ENCODE results near the gene ZNF710.
A peak's percentile ranks its signal among the peaks of the same experiment; 100 is the strongest.

Gene ZNF710

GRCh38 chr15:90063770-90064247, 62.7 kb downstream of the ZNF710 start:
- no peaks in the 10 kb centered on the region for H3K27me3 ChIP-seq (ENCODE audit: control insufficient read depth in 3 of 3, insufficient read depth in 3 of 3, low read depth in 1 of 3, low read length in 3 of 3)
- peak overlapping the region; percentile 5 for H3K27ac ChIP-seq (replicated peaks; ENCODE audit: low read length)
- peaks cover 25% of the 10 kb centered on the region for H3K79me1 ChIP-seq (ENCODE audit: low read depth, low read length)
- H4K8ac ChIP-seq (ENCODE audit: low read depth, low read length): no peak overlapping the region
- WGBS, 2 donors (ENCODE audit: extremely low coverage in 2 of 2, insufficient read length in 2 of 2, insufficient replicate concordance in 1 of 2): no CpG with 5 or more reads among the region's 11 CpGs
- H3K9ac ChIP-seq (ENCODE audit: low read depth, low read length, poor library complexity): no peak overlapping the region
- DNase-seq (ENCODE audit: low spot score): no peak
- peaks cover 12 to 20% of the 10 kb centered on the region in 2 donors for H3K36me3 ChIP-seq (replicated peaks in 1 of 2; ENCODE audit: control insufficient read depth in 2 of 2, insufficient read depth in 2 of 2, low read length in 2 of 2)
- no peak overlapping the region for H2BK120ac ChIP-seq (ENCODE audit: low read depth, low read length)
- peak overlapping the region; percentile 53 for H2AK5ac ChIP-seq (ENCODE audit: low read depth, low read length)
- H2BK15ac ChIP-seq (ENCODE audit: low read length): peak overlapping the region; percentile 11
- H3K4me1 ChIP-seq (ENCODE audit: control insufficient read depth in 2 of 2, insufficient read depth in 1 of 2, low read depth in 1 of 2, low read length in 2 of 2): peaks cover 30 to 37% of the 10 kb centered on the region in 2 donors
- H3K4me2 ChIP-seq (ENCODE audit: insufficient read depth, low read length, poor library complexity, severe bottlenecking): no peak overlapping the region
- H4K91ac ChIP-seq (ENCODE audit: low read depth, low read length, poor library complexity): no peak overlapping the region
- no peak overlapping the region for H3K4ac ChIP-seq (ENCODE audit: low read length)
- H3K14ac ChIP-seq (ENCODE audit: low read length): no peak overlapping the region
- no peak overlapping the region for H2BK12ac ChIP-seq (ENCODE audit: low read length)
- H3K4me3 ChIP-seq (ENCODE audit: low read length in 2 of 2): no peak overlapping the region
- H3K18ac ChIP-seq (ENCODE audit: low read length): peak overlapping the region; percentile 85
- H3K23ac ChIP-seq (ENCODE audit: low read depth, low read length, poor library complexity): no peak overlapping the region
- H3K9me3 ChIP-seq (replicated peaks in 1 of 2; ENCODE audit: control insufficient read depth in 2 of 2, insufficient read depth in 1 of 2, low read depth in 1 of 2, low read length in 2 of 2): peaks cover 0 to 2% of the 10 kb centered on the region in 2 donors
- H2AFZ ChIP-seq (ENCODE audit: low read length): no peak overlapping the region
- H2BK5ac ChIP-seq (ENCODE audit: low read length): no peak overlapping the region

- no CpG with 5 or more reads among the region's 30 CpGs for WGBS, 2 donors (ENCODE audit: extremely low coverage in 2 of 2, insufficient read length in 2 of 2, insufficient replicate concordance in 1 of 2)
- Histone ChIP-seq H3K4me2 (ENCODE audit: insufficient read depth, low read length, poor library complexity, severe bottlenecking) (no peak overlapping the region), H4K91ac (ENCODE audit: low read depth, low read length, poor library complexity) (no peak overlapping the region), H2BK120ac (ENCODE audit: low read depth, low read length) (no peak overlapping the region), H3K9me3 (replicated peaks in 1 of 2; ENCODE audit: control insufficient read depth in 2 of 2, insufficient read depth in 1 of 2, low read depth in 1 of 2, low read length in 2 of 2) (no peaks in the 10 kb centered on the region), H3K79me1 (ENCODE audit: low read depth, low read length) (peaks cover 18% of the 10 kb centered on the region), H3K9ac (ENCODE audit: low read depth, low read length, poor library complexity) (peak overlapping the region; percentile 30), H2AFZ (ENCODE audit: low read length) (no peak overlapping the region), H2BK5ac (ENCODE audit: low read length) (no peak overlapping the region), H3K27me3 (ENCODE audit: control insufficient read depth in 3 of 3, insufficient read depth in 3 of 3, low read depth in 1 of 3, low read length in 3 of 3) (no peaks in the 10 kb centered on the region), H3K14ac (ENCODE audit: low read length) (no peak overlapping the region), H4K8ac (ENCODE audit: low read depth, low read length) (no peak overlapping the region), H3K23ac (ENCODE audit: low read depth, low read length, poor library complexity) (peak overlapping the region; percentile 56), H2BK15ac (ENCODE audit: low read length) (no peak overlapping the region), H3K36me3 (replicated peaks in 1 of 2; ENCODE audit: control insufficient read depth in 2 of 2, insufficient read depth in 2 of 2, low read length in 2 of 2) (peaks cover 17 to 30% of the 10 kb centered on the region in 2 donors), H3K27ac (replicated peaks; ENCODE audit: low read length) (no peak overlapping the region), H3K4me3 (ENCODE audit: low read length in 2 of 2) (no peak overlapping the region), H3K4me1 (ENCODE audit: control insufficient read depth in 2 of 2, insufficient read depth in 1 of 2, low read depth in 1 of 2, low read length in 2 of 2) (peaks cover 30 to 31% of the 10 kb centered on the region in 2 donors), H2AK5ac (ENCODE audit: low read depth, low read length) (peak overlapping the region; percentile 53), H2BK12ac (ENCODE audit: low read length) (no peak overlapping the region), H3K18ac (ENCODE audit: low read length) (peak overlapping the region; percentile 71), H3K4ac (ENCODE audit: low read length) (no peak overlapping the region)
- DNase-seq (ENCODE audit: low spot score): no peak
Observed at GRCh38 chr15:90064911-90065681, 64.0 kb downstream of the ZNF710 start.

- no peak overlapping the region for H3K9ac ChIP-seq (ENCODE audit: low read depth, low read length, poor library complexity)
- no peak overlapping the region for H3K18ac ChIP-seq (ENCODE audit: low read length)
- peaks cover 17 to 33% of the 10 kb centered on the region in 2 donors for H3K36me3 ChIP-seq (replicated peaks in 1 of 2; ENCODE audit: control insufficient read depth in 2 of 2, insufficient read depth in 2 of 2, low read length in 2 of 2)
- no peak overlapping the region for H3K4me3 ChIP-seq (ENCODE audit: low read length in 2 of 2)
- H2BK12ac ChIP-seq (ENCODE audit: low read length): no peak overlapping the region
- H2AFZ ChIP-seq (ENCODE audit: low read length): no peak overlapping the region
- H3K23ac ChIP-seq (ENCODE audit: low read depth, low read length, poor library complexity): peak overlapping the region; percentile 56
- no peak overlapping the region for H3K14ac ChIP-seq (ENCODE audit: low read length)
- H3K27ac ChIP-seq (replicated peaks; ENCODE audit: low read length): no peak overlapping the region
- H3K4ac ChIP-seq (ENCODE audit: low read length): no peak overlapping the region
- H2AK5ac ChIP-seq (ENCODE audit: low read depth, low read length): no peak overlapping the region
- no peaks in the 10 kb centered on the region for H3K9me3 ChIP-seq (replicated peaks in 1 of 2; ENCODE audit: control insufficient read depth in 2 of 2, insufficient read depth in 1 of 2, low read depth in 1 of 2, low read length in 2 of 2)
- no CpG with 5 or more reads among the region's 7 CpGs for WGBS, 2 donors (ENCODE audit: extremely low coverage in 2 of 2, insufficient read length in 2 of 2, insufficient replicate concordance in 1 of 2)
- peaks cover 30 to 31% of the 10 kb centered on the region in 2 donors for H3K4me1 ChIP-seq (ENCODE audit: control insufficient read depth in 2 of 2, insufficient read depth in 1 of 2, low read depth in 1 of 2, low read length in 2 of 2)
- no peak overlapping the region for H2BK15ac ChIP-seq (ENCODE audit: low read length)
- H3K4me2 ChIP-seq (ENCODE audit: insufficient read depth, low read length, poor library complexity, severe bottlenecking): no peak overlapping the region
- no peak overlapping the region for H4K8ac ChIP-seq (ENCODE audit: low read depth, low read length)
- no peaks in the 10 kb centered on the region for H3K27me3 ChIP-seq (ENCODE audit: control insufficient read depth in 3 of 3, insufficient read depth in 3 of 3, low read depth in 1 of 3, low read length in 3 of 3)
- no peak for DNase-seq (ENCODE audit: low spot score)
- no peak overlapping the region for H2BK120ac ChIP-seq (ENCODE audit: low read depth, low read length)
- no peak overlapping the region for H4K91ac ChIP-seq (ENCODE audit: low read depth, low read length, poor library complexity)
- peaks cover 18% of the 10 kb centered on the region for H3K79me1 ChIP-seq (ENCODE audit: low read depth, low read length)
- H2BK5ac ChIP-seq (ENCODE audit: low read length): no peak overlapping the region
Observed at GRCh38 chr15:90065682-90066049, 64.5 kb downstream of the ZNF710 start.

- peaks cover 18 to 20% of the 10 kb centered on the region in 2 donors for H3K4me1 ChIP-seq (ENCODE audit: control insufficient read depth in 2 of 2, insufficient read depth in 1 of 2, low read depth in 1 of 2, low read length in 2 of 2)
- H2BK120ac ChIP-seq (ENCODE audit: low read depth, low read length): no peak overlapping the region
- H3K36me3 ChIP-seq (replicated peaks in 1 of 2; ENCODE audit: control insufficient read depth in 2 of 2, insufficient read depth in 2 of 2, low read length in 2 of 2): peaks cover 21 to 40% of the 10 kb centered on the region in 2 donors
- H4K8ac ChIP-seq (ENCODE audit: low read depth, low read length): no peak overlapping the region
- H3K27ac ChIP-seq (replicated peaks; ENCODE audit: low read length): no peak overlapping the region
- H3K4ac ChIP-seq (ENCODE audit: low read length): no peak overlapping the region
- H3K9me3 ChIP-seq (replicated peaks in 1 of 2; ENCODE audit: control insufficient read depth in 2 of 2, insufficient read depth in 1 of 2, low read depth in 1 of 2, low read length in 2 of 2): no peaks in the 10 kb centered on the region
- H3K4me3 ChIP-seq (ENCODE audit: low read length in 2 of 2): no peak overlapping the region
- H3K18ac ChIP-seq (ENCODE audit: low read length): no peak overlapping the region
- no peak overlapping the region for H2BK12ac ChIP-seq (ENCODE audit: low read length)
- no peak overlapping the region for H2BK5ac ChIP-seq (ENCODE audit: low read length)
- H3K27me3 ChIP-seq (ENCODE audit: control insufficient read depth in 3 of 3, insufficient read depth in 3 of 3, low read depth in 1 of 3, low read length in 3 of 3): no peaks in the 10 kb centered on the region
- H3K14ac ChIP-seq (ENCODE audit: low read length): no peak overlapping the region
- DNase-seq (ENCODE audit: low spot score): no peak
- H4K91ac ChIP-seq (ENCODE audit: low read depth, low read length, poor library complexity): no peak overlapping the region
- no peak overlapping the region for H2BK15ac ChIP-seq (ENCODE audit: low read length)
- WGBS, 2 donors (ENCODE audit: extremely low coverage in 2 of 2, insufficient read length in 2 of 2, insufficient replicate concordance in 1 of 2): no CpG with 5 or more reads among the region's 55 CpGs
- peak overlapping the region; percentile 93 for H3K23ac ChIP-seq (ENCODE audit: low read depth, low read length, poor library complexity)
- H2AFZ ChIP-seq (ENCODE audit: low read length): no peak overlapping the region
- H2AK5ac ChIP-seq (ENCODE audit: low read depth, low read length): peak overlapping the region; percentile 52
- no peak overlapping the region for H3K9ac ChIP-seq (ENCODE audit: low read depth, low read length, poor library complexity)
- H3K79me1 ChIP-seq (ENCODE audit: low read depth, low read length): peaks cover 12% of the 10 kb centered on the region
- H3K4me2 ChIP-seq (ENCODE audit: insufficient read depth, low read length, poor library complexity, severe bottlenecking): no peak overlapping the region
Observed at GRCh38 chr15:90067181-90067952, 66.2 kb downstream of the ZNF710 start.

Data from neuronal stem cell (in vitro differentiated cells).